ENCODE data around the gene MARCHF10.

Gene MARCHF10

DNA sequence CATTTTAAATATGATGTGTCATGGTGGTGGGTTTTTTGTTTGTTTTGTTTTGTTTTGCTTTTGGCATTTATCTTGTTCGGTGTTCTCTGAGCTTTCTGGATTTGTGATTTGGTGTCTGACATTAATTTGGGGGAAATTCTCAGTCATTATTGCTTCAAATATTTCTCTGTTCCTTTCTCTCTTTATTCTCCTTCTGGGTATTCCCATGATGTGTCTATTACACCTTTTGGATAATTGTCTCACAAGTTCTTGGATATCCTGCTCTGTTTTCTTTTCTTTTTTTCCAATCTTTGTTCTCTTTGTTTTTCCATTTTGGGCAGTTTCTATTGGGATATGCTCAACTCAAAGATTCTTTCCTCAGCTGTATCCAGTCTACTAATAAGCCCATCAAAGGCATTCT is 88.5 kb downstream of the MARCHF10 start:
- 80% methylated on average over 1 of the region's 1 CpG for WGBS
- H4K8ac ChIP-seq (ENCODE audit: low read length), result no peak overlapping the region
- H3K14ac ChIP-seq (ENCODE audit: low read length in 2 of 2), result no peak overlapping the region
- no peak overlapping the region for H3K4me3 ChIP-seq (ENCODE audit: insufficient read depth in 1 of 2, low read depth in 1 of 2, low read length in 2 of 2)
- H3K36me3 ChIP-seq (ENCODE audit: control insufficient read depth in 1 of 2, insufficient read depth in 2 of 2, low read depth in 1 of 2, low read length in 2 of 2), result no peaks in the 10 kb centered on the region
- H3K27me3 ChIP-seq (ENCODE audit: control insufficient read depth in 1 of 2, insufficient read depth in 1 of 2, low read length in 2 of 2), result peaks cover 0 to 10% of the 10 kb centered on the region in 2 experiments
- H3K9ac ChIP-seq (ENCODE audit: low read length), result no peak overlapping the region
- H3K23ac ChIP-seq (ENCODE audit: low read length in 2 of 2), result no peak overlapping the region
- no peaks in the 10 kb centered on the region for H3K79me1 ChIP-seq (replicated peaks; ENCODE audit: low read length, poor library complexity, severe bottlenecking)
- no peak overlapping the region for H2BK12ac ChIP-seq (ENCODE audit: low read length in 2 of 2)
- H3K4ac ChIP-seq (ENCODE audit: low read depth in 1 of 2, low read length in 2 of 2), result no peak overlapping the region
- H4K91ac ChIP-seq (ENCODE audit: low read length), result no peak overlapping the region
- no peak overlapping the region for H3K27ac ChIP-seq (ENCODE audit: low read length, poor library complexity, severe bottlenecking)
- no peak overlapping the region for H3K4me2 ChIP-seq (ENCODE audit: low read length, poor library complexity, severe bottlenecking)
- DNase-seq, result no peak
- no peaks in the 10 kb centered on the region for H3K9me3 ChIP-seq (ENCODE audit: control insufficient read depth, low read length)
- no peak overlapping the region for H3K18ac ChIP-seq (ENCODE audit: low read depth in 1 of 2, low read length in 2 of 2)
- H2BK15ac ChIP-seq (ENCODE audit: low read depth, poor library complexity, severe bottlenecking), result no peak overlapping the region
- H3K4me1 ChIP-seq (ENCODE audit: control insufficient read depth, insufficient read depth, low read depth, low read length), result peaks cover 3% of the 10 kb centered on the region
- no peak overlapping the region for H2AK5ac ChIP-seq (ENCODE audit: low read length, severe bottlenecking)
- H2AFZ ChIP-seq (ENCODE audit: low read depth, low read length), result no peak overlapping the region
- H2BK5ac ChIP-seq (ENCODE audit: low read depth, low read length, poor library complexity, severe bottlenecking), result no peak overlapping the region
- no peak overlapping the region for H2BK120ac ChIP-seq (ENCODE audit: low read depth, low read length)

DNA sequence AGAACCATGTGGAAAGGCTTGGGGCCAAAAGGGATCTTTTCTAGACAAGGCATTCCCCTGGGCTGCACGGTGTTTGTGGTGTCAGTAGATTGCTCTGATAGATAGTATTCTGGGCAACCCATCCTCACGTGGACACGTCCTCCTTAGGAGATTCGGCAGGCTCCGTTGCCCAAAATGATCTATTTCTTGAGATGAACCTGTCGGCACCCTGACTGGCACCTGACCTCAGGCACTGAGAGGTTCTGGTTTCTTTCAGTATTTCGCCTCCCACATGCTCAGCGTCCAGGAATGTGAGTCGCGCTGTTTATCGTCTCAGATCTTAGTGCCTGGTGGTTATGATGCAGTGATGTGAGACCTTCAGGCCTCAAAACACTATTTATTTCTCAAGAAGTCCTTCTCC is 89.7 kb downstream of the MARCHF10 start:
- no peak overlapping the region for H2BK120ac ChIP-seq (ENCODE audit: low read depth, low read length)
- no peak overlapping the region for H3K9ac ChIP-seq (ENCODE audit: low read length)
- no peak overlapping the region for H3K4me2 ChIP-seq (ENCODE audit: low read length, poor library complexity, severe bottlenecking)
- peaks cover 0 to 10% of the 10 kb centered on the region in 2 experiments for H3K27me3 ChIP-seq (ENCODE audit: control insufficient read depth in 1 of 2, insufficient read depth in 1 of 2, low read length in 2 of 2)
- peak; percentile 82 for DNase-seq
- no peaks in the 10 kb centered on the region for H3K36me3 ChIP-seq (ENCODE audit: control insufficient read depth in 1 of 2, insufficient read depth in 2 of 2, low read depth in 1 of 2, low read length in 2 of 2)
- no peaks in the 10 kb centered on the region for H3K79me1 ChIP-seq (replicated peaks; ENCODE audit: low read length, poor library complexity, severe bottlenecking)
- no peak overlapping the region for H2BK12ac ChIP-seq (ENCODE audit: low read length in 2 of 2)
- H3K4me1 ChIP-seq (ENCODE audit: control insufficient read depth, insufficient read depth, low read depth, low read length), result peaks cover 8% of the 10 kb centered on the region
- H3K14ac ChIP-seq (ENCODE audit: low read length in 2 of 2), result no peak overlapping the region
- no peak overlapping the region for H3K4ac ChIP-seq (ENCODE audit: low read depth in 1 of 2, low read length in 2 of 2)
- no peak overlapping the region for H3K18ac ChIP-seq (ENCODE audit: low read depth in 1 of 2, low read length in 2 of 2)
- H4K91ac ChIP-seq (ENCODE audit: low read length), result no peak overlapping the region
- H3K23ac ChIP-seq (ENCODE audit: low read length in 2 of 2), result no peak overlapping the region
- no peaks in the 10 kb centered on the region for H3K9me3 ChIP-seq (ENCODE audit: control insufficient read depth, low read length)
- WGBS, result 49% methylated on average over 11 of the region's 11 CpGs
- H4K8ac ChIP-seq (ENCODE audit: low read length), result no peak overlapping the region
- H2BK15ac ChIP-seq (ENCODE audit: low read depth, poor library complexity, severe bottlenecking), result no peak overlapping the region
- H2AK5ac ChIP-seq (ENCODE audit: low read length, severe bottlenecking), result no peak overlapping the region
- no peak overlapping the region for H3K4me3 ChIP-seq (ENCODE audit: insufficient read depth in 1 of 2, low read depth in 1 of 2, low read length in 2 of 2)
- no peak overlapping the region for H2BK5ac ChIP-seq (ENCODE audit: low read depth, low read length, poor library complexity, severe bottlenecking)
- H3K27ac ChIP-seq (ENCODE audit: low read length, poor library complexity, severe bottlenecking), result no peak overlapping the region
- no peak overlapping the region for H2AFZ ChIP-seq (ENCODE audit: low read depth, low read length)

DNA sequence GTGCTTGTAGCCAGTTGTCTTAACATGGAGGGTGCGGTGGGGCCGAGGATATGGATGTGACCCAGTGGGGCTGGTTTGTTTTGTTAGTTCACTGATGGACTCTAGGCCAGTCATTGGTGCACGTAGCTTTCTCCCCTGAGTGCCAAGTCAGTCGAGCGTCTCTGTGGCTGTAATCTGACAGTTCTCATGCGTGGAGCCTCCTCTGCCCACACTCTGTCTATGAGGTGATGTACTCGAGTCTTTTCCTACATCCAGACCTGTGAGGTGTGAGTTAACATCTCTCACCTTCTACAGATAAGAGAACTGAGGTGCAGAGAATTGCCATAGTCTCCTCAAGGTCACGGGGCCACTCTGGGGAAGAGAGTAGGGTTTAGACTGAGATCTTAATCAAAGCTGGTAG is 90.2 kb downstream of the MARCHF10 start:
- Histone ChIP-seq H3K4me3 (ENCODE audit: insufficient read depth in 1 of 2, low read depth in 1 of 2, low read length in 2 of 2) (no peak overlapping the region), H3K36me3 (ENCODE audit: control insufficient read depth in 1 of 2, insufficient read depth in 2 of 2, low read depth in 1 of 2, low read length in 2 of 2) (no peaks in the 10 kb centered on the region), H2BK12ac (ENCODE audit: low read length in 2 of 2) (no peak overlapping the region), H2BK120ac (ENCODE audit: low read depth, low read length) (no peak overlapping the region), H4K8ac (ENCODE audit: low read length) (no peak overlapping the region), H3K9me3 (ENCODE audit: control insufficient read depth, low read length) (no peaks in the 10 kb centered on the region), H2BK5ac (ENCODE audit: low read depth, low read length, poor library complexity, severe bottlenecking) (no peak overlapping the region), H3K18ac (ENCODE audit: low read depth in 1 of 2, low read length in 2 of 2) (no peak overlapping the region), H3K27ac (ENCODE audit: low read length, poor library complexity, severe bottlenecking) (no peak overlapping the region), H2BK15ac (ENCODE audit: low read depth, poor library complexity, severe bottlenecking) (no peak overlapping the region), H3K4me2 (ENCODE audit: low read length, poor library complexity, severe bottlenecking) (no peak overlapping the region), H3K4me1 (ENCODE audit: control insufficient read depth, insufficient read depth, low read depth, low read length) (peaks cover 10% of the 10 kb centered on the region), H3K79me1 (replicated peaks; ENCODE audit: low read length, poor library complexity, severe bottlenecking) (no peaks in the 10 kb centered on the region), H3K14ac (ENCODE audit: low read length in 2 of 2) (no peak overlapping the region), H3K4ac (ENCODE audit: low read depth in 1 of 2, low read length in 2 of 2) (no peak overlapping the region), H3K27me3 (ENCODE audit: control insufficient read depth in 1 of 2, insufficient read depth in 1 of 2, low read length in 2 of 2) (peaks cover 0 to 10% of the 10 kb centered on the region in 2 experiments), H3K9ac (ENCODE audit: low read length) (no peak overlapping the region), H2AK5ac (ENCODE audit: low read length, severe bottlenecking) (peak overlapping the region; percentile 29), H3K23ac (ENCODE audit: low read length in 2 of 2) (no peak overlapping the region), H2AFZ (ENCODE audit: low read depth, low read length) (no peak overlapping the region), H4K91ac (ENCODE audit: low read length) (no peak overlapping the region)
- 96% methylated on average over 7 of the region's 8 CpGs for WGBS
- no peak for DNase-seq

DNA sequence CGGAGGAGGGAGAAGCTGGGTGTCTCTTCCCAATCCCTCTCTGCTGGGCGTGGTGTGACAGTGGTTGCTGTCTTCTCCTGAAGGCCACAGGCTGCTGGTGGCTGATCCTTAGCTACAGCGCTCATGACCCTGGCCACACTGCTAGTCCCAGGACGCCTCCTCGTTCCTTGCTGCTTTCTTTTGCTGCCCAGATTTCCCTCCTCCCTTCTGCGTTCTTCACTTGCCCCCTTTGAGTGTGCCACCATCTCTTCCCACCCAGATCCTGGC is 90.6 kb downstream of the MARCHF10 start:
- Histone ChIP-seq H4K91ac (ENCODE audit: low read length) (no peak overlapping the region), H2BK5ac (ENCODE audit: low read depth, low read length, poor library complexity, severe bottlenecking) (no peak overlapping the region), H3K18ac (ENCODE audit: low read depth in 1 of 2, low read length in 2 of 2) (no peak overlapping the region), H3K27ac (ENCODE audit: low read length, poor library complexity, severe bottlenecking) (no peak overlapping the region), H2AK5ac (ENCODE audit: low read length, severe bottlenecking) (peak overlapping the region; percentile 29), H3K9me3 (ENCODE audit: control insufficient read depth, low read length) (no peaks in the 10 kb centered on the region), H4K8ac (ENCODE audit: low read length) (no peak overlapping the region), H3K4me2 (ENCODE audit: low read length, poor library complexity, severe bottlenecking) (no peak overlapping the region), H3K14ac (ENCODE audit: low read length in 2 of 2) (no peak overlapping the region), H2BK15ac (ENCODE audit: low read depth, poor library complexity, severe bottlenecking) (no peak overlapping the region), H3K23ac (ENCODE audit: low read length in 2 of 2) (no peak overlapping the region), H3K36me3 (ENCODE audit: control insufficient read depth in 1 of 2, insufficient read depth in 2 of 2, low read depth in 1 of 2, low read length in 2 of 2) (no peaks in the 10 kb centered on the region), H2AFZ (ENCODE audit: low read depth, low read length) (no peak overlapping the region), H3K4ac (ENCODE audit: low read depth in 1 of 2, low read length in 2 of 2) (no peak overlapping the region), H2BK12ac (ENCODE audit: low read length in 2 of 2) (no peak overlapping the region), H2BK120ac (ENCODE audit: low read depth, low read length) (no peak overlapping the region), H3K4me1 (ENCODE audit: control insufficient read depth, insufficient read depth, low read depth, low read length) (peaks cover 10% of the 10 kb centered on the region), H3K9ac (ENCODE audit: low read length) (no peak overlapping the region), H3K27me3 (ENCODE audit: control insufficient read depth in 1 of 2, insufficient read depth in 1 of 2, low read length in 2 of 2) (peaks cover 0 to 10% of the 10 kb centered on the region in 2 experiments), H3K4me3 (ENCODE audit: insufficient read depth in 1 of 2, low read depth in 1 of 2, low read length in 2 of 2) (no peak overlapping the region), H3K79me1 (replicated peaks; ENCODE audit: low read length, poor library complexity, severe bottlenecking) (no peaks in the 10 kb centered on the region)
- DNase-seq, result no peak
- 91% methylated on average over 5 of the region's 6 CpGs for WGBS

Data from mesenchymal stem cell (in vitro differentiated cells and primary cell).